Retinal pigment epithelial cell (primary cell): ENCODE measurements around the gene TDRD7.

Experiments
- DNase-seq: peaks from one replicate; pipeline ENCODE4 v3.0.0-alpha.2; 2010; ENCODE audit warnings: low read depth
- H3K4me3 ChIP-seq: 2 replicates; pipeline ENCODE4 v1.5.1; 2011; ENCODE audit warnings: mild to moderate bottlenecking, low read length, control low read depth, moderate library complexity
- TF ChIP-seq, protein P1 (sequence below): conservative IDR thresholded peaks from 2 replicates; pipeline ENCODE4 v1.5.1; 2011; ENCODE audit warnings: low read depth, low read length, control low read depth, inconsistent platforms

TDRD7 gene

DNA sequence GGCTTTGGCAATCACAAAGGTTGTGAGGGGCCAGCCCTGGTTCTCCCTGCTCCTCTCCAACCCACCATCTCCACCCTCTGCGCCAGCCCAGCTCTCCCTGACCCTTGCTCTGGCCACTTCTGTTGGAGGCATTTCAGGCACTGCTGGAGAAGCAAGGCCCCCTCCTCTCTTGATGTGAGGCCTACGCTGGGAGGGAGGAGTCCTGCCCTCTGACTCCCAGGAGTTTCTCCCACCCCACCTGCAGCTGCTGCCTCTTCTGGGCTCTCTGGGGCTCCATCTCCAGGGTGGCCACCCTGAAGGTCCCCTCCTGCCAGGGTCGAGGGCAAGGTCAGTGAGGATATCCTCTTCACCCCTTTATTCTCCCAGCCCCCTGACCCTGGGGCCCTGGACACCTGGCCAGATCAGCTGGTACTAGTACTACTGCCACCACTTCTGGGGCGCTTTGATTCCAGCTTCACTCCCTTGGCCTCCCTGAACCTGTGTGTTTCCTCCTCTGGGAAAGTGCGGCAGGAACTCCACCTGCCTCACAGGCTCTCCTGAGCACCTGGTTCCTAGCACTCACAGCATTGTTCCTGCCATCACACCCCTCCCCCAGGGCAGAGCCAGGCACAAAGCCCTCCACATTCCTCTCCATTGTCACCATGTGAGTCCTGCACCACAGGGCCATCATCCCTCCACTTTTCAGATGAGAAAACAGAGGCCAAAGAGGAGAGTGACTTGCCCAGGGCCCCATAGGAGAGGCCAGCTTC, 23.8 kb upstream of the TDRD7 start:
- no peak overlapping the region for H3K4me3 ChIP-seq
- no peak for DNase-seq
- TF ChIP-seq, protein P1, sequence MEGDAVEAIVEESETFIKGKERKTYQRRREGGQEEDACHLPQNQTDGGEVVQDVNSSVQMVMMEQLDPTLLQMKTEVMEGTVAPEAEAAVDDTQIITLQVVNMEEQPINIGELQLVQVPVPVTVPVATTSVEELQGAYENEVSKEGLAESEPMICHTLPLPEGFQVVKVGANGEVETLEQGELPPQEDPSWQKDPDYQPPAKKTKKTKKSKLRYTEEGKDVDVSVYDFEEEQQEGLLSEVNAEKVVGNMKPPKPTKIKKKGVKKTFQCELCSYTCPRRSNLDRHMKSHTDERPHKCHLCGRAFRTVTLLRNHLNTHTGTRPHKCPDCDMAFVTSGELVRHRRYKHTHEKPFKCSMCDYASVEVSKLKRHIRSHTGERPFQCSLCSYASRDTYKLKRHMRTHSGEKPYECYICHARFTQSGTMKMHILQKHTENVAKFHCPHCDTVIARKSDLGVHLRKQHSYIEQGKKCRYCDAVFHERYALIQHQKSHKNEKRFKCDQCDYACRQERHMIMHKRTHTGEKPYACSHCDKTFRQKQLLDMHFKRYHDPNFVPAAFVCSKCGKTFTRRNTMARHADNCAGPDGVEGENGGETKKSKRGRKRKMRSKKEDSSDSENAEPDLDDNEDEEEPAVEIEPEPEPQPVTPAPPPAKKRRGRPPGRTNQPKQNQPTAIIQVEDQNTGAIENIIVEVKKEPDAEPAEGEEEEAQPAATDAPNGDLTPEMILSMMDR = no peak

DNA sequence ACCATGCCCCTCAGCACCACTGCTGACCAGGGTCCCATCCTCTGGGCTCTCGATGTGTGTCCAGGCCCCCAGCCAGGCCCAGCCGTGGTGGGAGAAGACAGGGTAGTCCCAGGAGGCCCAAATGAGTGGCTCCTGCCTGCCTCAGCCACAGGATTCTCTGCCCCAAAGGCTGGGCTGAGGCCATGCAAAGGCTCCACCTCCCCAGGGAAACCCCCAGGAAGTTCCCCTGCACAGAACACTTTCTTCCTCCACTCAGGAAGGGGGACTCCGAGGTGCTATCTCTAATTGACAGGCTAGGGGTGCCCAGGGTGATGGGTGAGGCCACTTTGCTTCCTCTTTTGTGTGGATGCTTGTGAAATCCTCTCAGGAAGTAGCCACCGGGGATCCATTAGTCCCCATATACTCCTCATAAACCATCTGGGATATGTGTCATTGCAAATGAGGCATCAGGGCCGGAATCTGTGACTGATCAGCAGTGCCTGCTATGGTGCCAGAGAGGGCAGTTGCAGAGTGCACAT, 23.1 kb upstream of the TDRD7 start:
- DNase-seq = no peak
- TF ChIP-seq, protein P1 = no peak

DNA sequence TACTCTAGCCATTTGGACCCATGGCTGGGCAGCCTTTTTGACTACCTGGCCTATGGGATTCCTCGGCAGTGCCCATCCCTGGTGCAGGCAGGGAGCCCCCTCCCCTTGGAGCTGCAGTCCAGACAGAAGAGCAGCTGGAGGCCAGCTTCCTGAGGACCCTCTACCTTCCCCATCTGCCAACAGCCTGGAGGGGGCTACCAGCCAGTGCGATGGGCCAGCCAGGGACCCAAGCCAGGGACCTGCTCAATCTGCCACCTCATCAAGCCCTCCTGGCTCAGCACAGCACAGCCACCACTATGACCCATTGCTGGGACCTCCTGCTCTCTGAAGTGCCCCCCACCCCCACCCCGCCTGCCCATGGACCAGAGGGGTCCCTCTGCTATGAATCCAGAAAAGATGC, 22.6 kb upstream of the TDRD7 start:
- no peak overlapping the region for H3K4me3 ChIP-seq
- TF ChIP-seq, protein P1 = no peak
- DNase-seq = no peak

More for the DNA sequence above, 23.1 kb upstream of the TDRD7 start:
- no peak overlapping the region for H3K4me3 ChIP-seq

DNA sequence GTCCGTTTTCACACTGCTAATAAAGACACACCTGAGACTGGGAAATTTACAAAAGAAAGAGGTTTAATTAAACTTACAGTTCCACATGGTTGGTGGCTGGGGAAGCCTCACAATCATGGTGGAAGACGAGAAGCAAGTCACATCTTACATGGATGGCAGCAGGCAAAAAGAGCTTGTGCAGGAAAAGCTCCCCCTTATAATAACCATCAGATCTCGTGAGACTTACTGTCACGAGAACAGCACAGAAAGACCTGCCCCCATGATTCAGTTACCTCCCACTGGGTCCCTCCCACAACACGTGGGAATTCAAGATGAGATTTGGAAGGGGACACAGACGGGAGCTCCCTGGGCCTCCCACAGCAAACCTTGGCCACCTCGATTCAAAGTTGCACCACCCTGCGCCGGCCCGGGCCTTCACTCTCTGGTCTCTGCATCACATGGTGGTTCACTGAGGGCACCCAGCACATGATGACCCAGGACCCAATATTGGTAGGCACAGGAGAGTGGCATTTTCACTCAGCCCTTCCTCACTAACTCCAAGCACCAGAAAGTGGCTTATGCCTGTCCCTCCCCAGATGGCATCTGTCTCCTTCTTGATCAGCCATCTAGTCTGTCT, 21.0 kb upstream of the TDRD7 start:
- TF ChIP-seq, protein P1 = no peak
- no peak for DNase-seq

DNA sequence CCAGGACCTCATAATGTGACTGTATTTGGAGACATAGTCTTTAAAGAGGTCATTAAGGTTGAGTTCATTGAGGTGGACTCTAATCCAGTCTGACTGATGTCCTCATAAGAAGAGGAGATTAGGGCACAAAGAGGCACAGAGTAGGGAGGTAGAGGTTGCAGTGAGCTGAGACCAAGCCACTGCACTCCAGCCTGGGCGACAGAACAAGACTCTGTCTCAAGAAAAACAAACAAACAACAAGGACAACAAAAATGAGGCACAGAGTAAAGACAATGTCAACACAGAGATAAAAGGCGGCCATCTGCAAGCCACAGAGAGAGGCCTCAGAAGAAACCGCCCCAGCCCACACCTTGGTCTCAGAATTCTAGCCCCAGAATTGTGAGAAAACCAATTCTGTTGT, 17.0 kb upstream of the TDRD7 start:
- no peak overlapping the region for H3K4me3 ChIP-seq
- no peak for DNase-seq
- TF ChIP-seq, protein P1 = no peak

More for the DNA sequence above, 21.0 kb upstream of the TDRD7 start:
- no peak overlapping the region for H3K4me3 ChIP-seq

DNA sequence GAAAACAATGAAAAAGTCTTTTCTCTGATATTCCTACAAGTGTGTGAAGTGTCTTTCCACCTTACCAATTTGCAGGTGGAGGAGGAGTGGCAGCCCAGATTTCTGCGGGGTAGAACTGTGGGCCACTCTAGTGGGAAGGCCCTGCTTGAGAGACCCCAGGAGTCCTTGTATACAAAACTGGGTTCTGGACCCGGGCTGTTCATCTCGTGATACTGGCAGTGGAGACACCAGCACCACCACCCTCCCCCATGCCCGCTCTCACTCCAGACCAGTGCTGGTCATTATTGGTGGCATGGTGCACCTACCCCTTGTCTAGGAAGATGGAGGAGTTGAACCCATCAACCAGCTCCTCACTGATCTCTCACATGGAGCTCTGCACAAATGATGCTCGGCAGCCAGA, 16.2 kb upstream of the TDRD7 start:
- no peak for DNase-seq
- TF ChIP-seq, protein P1 = no peak
- no peak overlapping the region for H3K4me3 ChIP-seq

DNA sequence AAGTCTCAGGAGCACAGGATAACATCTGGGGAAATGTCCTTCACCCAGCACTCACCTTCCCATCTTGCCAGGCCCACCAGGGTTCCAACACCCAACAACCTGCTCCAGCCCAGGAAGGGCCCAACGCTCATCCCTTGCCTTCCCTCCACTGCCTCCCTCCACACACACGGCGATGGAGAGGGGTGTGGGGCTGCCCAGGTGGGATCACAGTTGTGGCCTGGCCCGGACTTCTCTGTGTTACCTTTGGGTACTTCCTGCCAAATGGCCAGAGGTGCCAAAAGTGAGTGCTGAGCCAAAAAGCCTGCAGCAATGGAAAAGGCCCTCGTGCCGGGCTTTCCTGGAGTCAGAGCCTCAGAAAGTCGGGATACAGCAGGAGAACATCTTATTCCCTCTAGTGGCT, 15.6 kb upstream of the TDRD7 start:
- no peak overlapping the region for H3K4me3 ChIP-seq
- TF ChIP-seq, protein P1 = no peak
- DNase-seq = no peak
